NOMO-1 treated with dmso at 0.1 percent for 144 hours (cell line): ENCODE data around the gene STMND1.

ENCODE experiments used
- DNase-seq: peaks from one replicate; lab custom pipeline; 2025; ENCODE audit not compliant: unreplicated experiment; lab: John Stamatoyannopoulos, UW

The STMND1 gene

DNA sequence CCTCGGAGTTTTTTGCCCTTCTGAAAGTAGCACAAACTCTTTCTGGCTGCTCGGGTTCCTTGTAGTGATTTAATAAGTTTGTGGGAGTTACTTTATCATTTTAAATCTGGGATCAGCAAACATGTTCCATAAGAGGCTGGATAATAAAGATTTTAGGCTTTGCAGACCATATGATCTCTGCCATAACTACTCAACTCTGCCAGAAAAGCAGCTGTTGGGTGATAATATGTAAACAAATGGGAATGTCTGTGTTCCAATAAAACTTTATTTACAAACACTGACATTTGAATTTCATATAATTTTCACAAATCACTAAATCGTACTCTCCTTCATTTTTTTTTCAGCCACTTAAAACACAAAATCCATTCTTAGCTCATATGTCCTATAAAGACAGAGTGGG, 3.9 kb upstream of the STMND1 start:
- DNase-seq: no peak

- no peak for DNase-seq
Measured at GRCh38 chr6:17098538-17098937, 3.3 kb upstream of the STMND1 start.

- no peak for DNase-seq
Measured at GRCh38 chr6:17099401-17100059, 2.3 kb upstream of the STMND1 start.

DNA sequence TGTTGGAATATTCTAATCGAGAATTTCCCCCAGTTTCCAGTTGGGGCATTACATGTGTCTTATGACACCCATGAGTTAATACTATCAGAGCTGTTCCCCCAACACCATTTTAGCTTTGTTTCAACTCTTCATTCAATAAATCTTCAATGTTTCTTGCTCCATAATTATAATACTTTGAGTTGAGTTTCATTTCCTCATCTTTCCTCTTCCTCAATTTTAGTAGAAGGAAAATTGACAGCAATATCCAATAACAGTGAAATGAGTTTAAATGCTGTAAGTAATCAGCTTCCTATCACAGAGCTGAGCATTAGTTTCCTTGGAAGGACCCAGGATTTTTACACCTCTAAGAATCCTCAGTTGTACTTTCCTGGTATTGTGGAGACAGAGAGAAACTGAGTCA, 1.0 kb upstream of the STMND1 start:
- DNase-seq: peak; percentile 39

DNA sequence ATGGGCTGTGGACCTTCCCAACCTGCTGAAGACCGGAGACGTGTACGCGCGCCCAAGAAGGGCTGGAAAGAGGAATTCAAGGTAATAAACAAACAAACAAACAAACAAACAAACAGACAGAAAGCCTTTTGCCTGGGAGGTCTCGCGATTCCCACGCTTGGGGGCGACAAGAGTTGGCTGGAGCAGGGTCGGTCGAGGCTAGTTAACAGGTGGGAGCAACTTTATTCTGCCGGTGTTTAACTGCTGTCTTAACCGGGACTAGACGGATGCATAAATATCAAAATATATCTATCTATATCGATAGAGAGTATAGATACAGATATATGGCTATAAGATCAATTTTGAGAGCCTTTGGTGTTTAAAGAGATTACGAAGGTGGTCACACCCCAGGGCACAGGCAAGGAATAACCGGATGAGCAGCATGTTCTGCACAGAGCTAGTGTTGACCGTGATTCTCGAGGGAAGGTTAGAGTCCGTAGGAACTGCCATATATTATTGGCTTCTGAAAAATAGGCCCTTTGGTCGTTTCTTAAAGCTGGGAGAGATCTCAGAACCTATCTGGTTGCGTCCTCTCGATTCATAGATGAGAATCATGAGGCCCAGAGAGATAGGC, 514 bp downstream of the STMND1 start:
- DNase-seq: no peak

DNA sequence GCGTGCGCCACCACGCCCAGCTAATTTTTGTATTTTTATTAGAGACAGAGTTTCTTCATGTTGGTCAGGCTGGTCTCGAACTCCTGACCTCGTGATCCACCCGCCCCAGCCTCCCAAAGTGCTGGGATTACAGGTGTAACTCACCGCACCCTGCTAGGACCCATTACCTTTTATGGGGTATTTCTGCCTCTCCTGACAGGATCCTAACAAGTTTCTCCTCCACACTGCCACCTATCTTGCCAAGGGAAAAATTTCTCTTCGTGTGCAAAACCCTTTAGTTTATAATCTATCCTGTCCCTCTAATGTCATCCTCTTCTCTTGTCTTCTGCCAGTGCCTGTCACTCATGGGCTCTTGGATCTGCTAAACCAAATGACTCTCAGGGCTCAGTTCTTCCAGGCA, 1.9 kb downstream of the STMND1 start:
- DNase-seq: no peak

- no peak for DNase-seq
Measured at GRCh38 chr6:17107863-17108262, 6.0 kb downstream of the STMND1 start.

DNA sequence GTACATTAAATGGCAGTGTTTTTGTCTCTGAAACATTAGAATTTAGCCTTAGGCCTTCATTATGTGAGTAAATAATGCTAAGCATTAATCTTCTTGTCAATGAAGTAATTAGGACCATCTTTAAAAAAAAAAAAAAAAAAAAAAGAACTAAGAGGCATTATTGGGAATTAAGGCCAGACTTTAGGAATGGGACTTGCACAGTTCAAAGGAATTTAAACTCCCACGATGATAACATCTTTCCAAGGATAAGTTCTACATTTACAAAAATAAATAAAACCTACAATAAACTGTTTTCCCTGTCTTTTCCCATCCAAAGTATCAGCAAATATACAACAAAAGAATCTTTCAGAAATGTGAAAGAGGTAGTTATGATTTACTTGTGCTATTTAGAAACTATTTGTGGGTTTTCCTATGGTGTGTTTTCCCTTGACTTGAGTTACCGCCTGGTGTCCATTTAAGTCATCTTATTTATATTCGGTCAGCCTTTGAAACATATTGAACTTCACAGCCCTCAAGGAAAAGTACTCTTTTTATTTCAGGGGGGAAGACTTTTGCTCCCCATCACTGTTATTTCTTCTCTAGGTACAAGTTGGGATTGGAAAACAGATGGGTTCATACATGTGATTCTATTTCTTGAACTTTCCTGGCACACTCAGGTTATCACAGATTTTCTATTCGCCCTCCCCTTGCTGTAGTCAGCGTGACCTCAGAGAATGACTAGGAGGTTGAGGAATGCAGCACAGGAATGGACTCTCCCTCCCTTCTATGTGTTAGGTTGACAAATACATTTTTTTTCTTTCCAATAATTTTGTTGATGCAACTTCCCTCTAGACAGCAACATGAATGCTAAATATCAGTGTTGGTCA, 13.6 kb downstream of the STMND1 start:
- DNase-seq: no peak

DNA sequence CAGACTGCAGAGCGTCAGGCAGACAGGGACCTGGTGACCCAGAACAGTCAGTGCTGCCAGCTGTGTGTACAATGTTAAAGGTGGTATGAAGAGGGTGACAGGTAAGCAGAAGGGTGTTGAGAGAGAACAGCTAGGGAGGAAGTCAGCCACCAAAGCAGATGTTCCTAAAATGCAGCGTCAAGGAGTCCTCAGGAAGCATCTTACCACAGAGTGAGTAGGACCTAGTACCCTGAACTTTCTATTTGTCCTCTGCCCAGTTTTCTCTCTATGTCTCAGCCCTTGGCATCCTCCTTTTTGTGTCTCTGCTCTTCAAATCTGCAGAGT, 14.2 kb downstream of the STMND1 start:
- DNase-seq: no peak

DNA sequence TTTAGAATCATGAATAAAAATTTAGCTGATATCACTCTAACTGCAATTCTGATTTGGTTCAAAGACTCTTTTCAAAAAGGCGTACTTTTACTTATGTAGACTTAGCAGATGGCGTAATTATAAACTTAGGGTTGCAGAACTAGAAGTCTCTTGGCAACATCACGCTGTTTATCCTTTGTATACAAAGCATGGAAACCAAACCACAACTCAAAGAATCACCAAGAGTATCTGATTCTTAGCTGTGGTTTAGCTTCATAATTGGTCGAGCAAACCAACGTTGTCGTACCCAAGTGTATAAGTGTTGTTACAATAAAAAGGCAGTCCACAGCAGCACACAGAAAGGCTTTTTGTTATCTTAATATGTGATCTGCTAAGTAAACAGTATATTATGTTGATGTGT, 18.2 kb downstream of the STMND1 start:
- DNase-seq: no peak

DNA sequence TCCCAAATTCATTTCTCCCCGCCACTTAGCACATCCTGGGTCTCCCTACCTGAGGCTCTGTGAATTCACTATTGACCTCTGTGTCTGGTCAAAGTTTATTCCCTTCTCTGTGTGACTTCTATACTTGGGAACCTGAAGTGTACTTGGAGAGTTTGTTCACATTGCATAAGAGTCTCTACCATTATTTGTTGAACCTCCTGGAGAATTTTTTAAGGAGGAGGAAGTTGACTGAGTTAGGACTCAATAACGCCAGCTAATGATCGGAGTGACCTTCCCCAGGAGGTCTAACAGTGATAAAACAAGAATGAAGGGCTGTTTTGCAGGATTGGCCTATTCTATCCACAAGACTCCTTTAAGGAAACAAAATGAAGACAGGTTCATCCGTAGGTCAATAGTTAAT, 23.6 kb downstream of the STMND1 start:
- DNase-seq: no peak

GRCh38 chr6:17130786-17131185, 28.9 kb downstream of the STMND1 start:
- no peak for DNase-seq

- no peak for DNase-seq
Measured at GRCh38 chr6:17132967-17133366, 31.1 kb downstream of the STMND1 start.

GRCh38 chr6:17138033-17138432, 36.2 kb downstream of the STMND1 start:
- DNase-seq: no peak

- DNase-seq: no peak
Measured at GRCh38 chr6:17144016-17144415, 42.2 kb downstream of the STMND1 start.

DNA sequence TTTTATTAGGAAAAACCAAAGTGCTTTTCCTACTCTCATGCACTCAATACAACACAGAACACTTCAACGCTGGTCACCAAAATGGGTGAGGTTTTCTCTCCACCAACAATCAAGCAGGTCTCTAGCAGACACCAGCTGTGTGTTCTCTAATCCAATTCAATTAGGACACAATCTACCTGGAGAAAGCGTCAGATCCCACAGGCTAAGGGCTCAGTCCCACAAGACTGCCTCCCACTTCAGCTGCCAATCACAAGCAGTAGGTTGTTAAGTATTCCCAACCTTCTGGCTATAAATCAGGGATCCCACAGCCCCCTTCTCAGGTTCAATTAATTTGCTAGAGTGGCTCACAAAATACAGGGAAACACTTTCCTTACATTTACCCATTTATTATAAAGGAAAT, 47.7 kb downstream of the STMND1 start:
- DNase-seq: no peak

DNA sequence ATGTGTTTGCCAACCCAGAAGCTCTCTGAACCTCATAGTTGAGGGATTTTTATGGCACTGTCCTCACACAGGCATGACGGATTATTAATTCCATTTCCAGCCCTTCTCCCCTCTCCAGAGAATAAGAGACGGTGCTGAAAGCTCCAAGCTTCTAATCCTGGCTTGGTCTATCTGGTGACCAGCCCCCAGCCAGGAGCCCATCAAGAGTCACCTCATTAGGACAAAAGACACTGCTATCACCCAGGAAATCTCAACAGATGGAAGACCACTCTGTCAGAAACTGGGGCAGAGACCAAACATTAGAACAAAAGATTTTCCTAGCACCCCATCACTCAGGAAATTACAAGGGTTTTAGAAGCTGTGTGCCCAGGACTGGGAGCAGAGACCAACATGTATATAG, 48.2 kb downstream of the STMND1 start:
- DNase-seq: no peak

- no peak for DNase-seq
Measured at GRCh38 chr6:17151888-17152287, 50.0 kb downstream of the STMND1 start.

DNA sequence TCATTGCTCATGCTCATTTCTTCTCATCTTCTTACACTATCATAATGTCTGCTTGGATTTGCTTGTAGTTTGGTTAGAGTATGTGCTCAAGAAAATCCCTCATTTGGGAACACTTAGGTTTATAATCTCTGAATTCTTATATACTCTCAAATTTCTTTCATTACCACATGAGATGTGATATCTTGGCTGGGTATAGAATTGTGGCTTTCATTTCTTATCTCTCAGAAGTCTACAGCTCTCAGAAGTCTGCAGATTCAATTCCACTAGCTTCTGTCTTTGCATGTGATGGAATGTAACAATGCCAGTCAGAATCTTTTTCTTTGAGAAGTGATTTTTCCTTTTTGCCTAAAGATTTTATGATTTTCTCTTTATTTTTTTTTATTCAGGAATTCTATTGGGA, 50.9 kb downstream of the STMND1 start:
- no peak for DNase-seq

DNA sequence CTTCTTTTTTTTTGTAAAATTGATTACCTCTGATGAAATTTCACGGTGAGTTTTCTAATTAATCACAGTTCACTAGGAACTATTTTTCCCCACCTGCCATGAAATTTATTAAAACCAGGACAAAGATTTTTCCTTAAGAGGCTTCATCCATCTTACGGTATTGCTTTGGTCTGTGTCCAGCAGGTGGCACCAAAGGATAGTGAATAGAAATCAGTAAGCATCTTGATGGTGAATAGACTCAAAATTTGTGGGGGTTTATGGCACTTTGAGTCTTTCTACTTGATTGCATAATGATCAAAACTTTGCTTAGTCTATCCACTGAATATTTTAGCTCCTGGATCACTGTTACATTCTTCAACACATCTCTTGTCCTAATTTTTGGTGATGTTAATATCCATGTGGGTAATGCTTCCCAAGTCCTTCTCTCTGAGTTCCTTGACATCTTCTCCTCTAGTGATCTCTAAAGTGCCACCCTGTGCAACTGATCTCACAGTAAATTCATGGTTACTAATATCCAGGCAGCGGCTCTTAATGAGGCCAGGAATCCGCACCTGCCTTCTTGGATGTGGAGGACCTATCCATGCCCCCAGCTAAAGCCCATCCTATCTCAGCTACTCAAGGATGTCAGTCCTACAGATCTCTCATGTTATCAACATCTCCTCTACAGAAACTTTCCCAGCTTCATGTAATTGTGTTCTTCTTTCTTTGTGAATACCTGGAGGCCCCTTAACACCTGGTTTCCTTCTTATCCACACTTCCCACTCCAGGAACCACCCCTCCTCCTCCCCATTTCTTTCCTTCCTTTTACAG, 54.5 kb downstream of the STMND1 start:
- peak; percentile 6 for DNase-seq

GRCh38 chr6:17156966-17157365, 55.1 kb downstream of the STMND1 start:
- no peak for DNase-seq

DNA sequence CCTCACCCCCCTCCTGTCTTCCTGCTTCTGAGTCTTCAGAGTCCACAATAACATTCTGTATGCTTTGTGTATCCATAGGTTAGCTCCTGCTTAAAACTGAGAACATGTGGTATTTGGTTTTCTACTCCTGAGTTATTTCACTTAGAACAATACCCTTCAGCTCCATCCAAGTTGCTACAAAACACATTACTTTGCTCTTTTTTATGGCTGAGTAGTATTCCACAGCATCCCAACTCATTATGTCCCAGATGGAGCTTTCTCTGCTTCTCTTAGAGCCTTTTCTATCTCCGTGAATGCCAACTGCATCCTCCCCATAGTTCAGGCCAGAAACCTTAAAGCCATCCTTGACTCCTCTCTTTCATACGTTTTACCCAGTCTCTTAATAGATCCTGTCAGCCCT, 55.8 kb downstream of the STMND1 start:
- no peak for DNase-seq
